ENCODE results near the gene FBXW7. TPM values are rescaled to one million over a fixed set of nuclear protein-coding genes. Genes with fewer than 3 reads are reported as not detected.

The FBXW7 gene
- 47.7 TPM for polyA plus RNA-seq (2012; ENCODE audit: low read depth, missing spikeins)

- TF ChIP-seq POU2F2 (IDR thresholded peaks at IDR 0.05; ENCODE audit: low read depth, low read length), result no peak
- TF ChIP-seq POLR2AphosphoS5 (IDR thresholded peaks at IDR 0.05; ENCODE audit: low read depth, low read length), result peak; percentile 71; the same call in 1 of the 2 replicates
- TF ChIP-seq TAF1 (IDR thresholded peaks at IDR 0.05; ENCODE audit: low read depth, low read length), result peak; percentile 79
- TF ChIP-seq POLR2A (IDR thresholded peaks at IDR 0.05; ENCODE audit: low read depth, low read length), result peak; percentile 48; the same call in 1 of the 2 replicates
- TF ChIP-seq SPI1 (IDR thresholded peaks at IDR 0.05; ENCODE audit: low read depth, low read length), result peak; percentile 92
- peak; percentile 53 for TF ChIP-seq PAX5 (IDR thresholded peaks at IDR 0.05; ENCODE audit: insufficient read depth, low read length, severe bottlenecking)
- FAIRE-seq (peak; percentile 97), DNase-seq (ENCODE audit: insufficient read length, low spot score) (peak; percentile 86)
Observed at GRCh38 chr4:152535903-152536544, at the start of gene FBXW7. TSS of gene FBXW7 (minus strand) at chr4:152536092. CDS start at chr4:152411803, 124,289 bp downstream.

GRCh38 chr4:152585023-152585441, 49.1 kb upstream of the FBXW7 start:
- FAIRE-seq (no peak), DNase-seq (ENCODE audit: insufficient read length, low spot score) (no peak)
- no peak for TF ChIP-seq TAF1 (IDR thresholded peaks at IDR 0.05; ENCODE audit: low read depth, low read length)

GRCh38 chr4:152581536-152582160, 45.8 kb upstream of the FBXW7 start:
- peak; percentile 23 for FAIRE-seq
- DNase-seq (ENCODE audit: insufficient read length, low spot score), result no peak
- TF ChIP-seq PAX5 (IDR thresholded peaks at IDR 0.05; ENCODE audit: insufficient read depth, low read length, severe bottlenecking) (no peak), POU2F2 (IDR thresholded peaks at IDR 0.05; ENCODE audit: low read depth, low read length) (no peak), SPI1 (IDR thresholded peaks at IDR 0.05; ENCODE audit: low read depth, low read length) (no peak), POLR2A (IDR thresholded peaks at IDR 0.05; ENCODE audit: low read depth, low read length) (no peak), TAF1 (IDR thresholded peaks at IDR 0.05; ENCODE audit: low read depth, low read length) (no peak), POLR2AphosphoS5 (IDR thresholded peaks at IDR 0.05; ENCODE audit: low read depth, low read length) (no peak)

GRCh38 chr4:152579916-152580315, 44.0 kb upstream of the FBXW7 start:
- TF ChIP-seq TAF1 (IDR thresholded peaks at IDR 0.05; ENCODE audit: low read depth, low read length), result no peak
- DNase-seq (ENCODE audit: insufficient read length, low spot score) (no peak), FAIRE-seq (no peak)

GRCh38 chr4:152579107-152579764, 43.3 kb upstream of the FBXW7 start:
- TF ChIP-seq POU2F2 (IDR thresholded peaks at IDR 0.05; ENCODE audit: low read depth, low read length) (no peak), SPI1 (IDR thresholded peaks at IDR 0.05; ENCODE audit: low read depth, low read length) (no peak), TAF1 (IDR thresholded peaks at IDR 0.05; ENCODE audit: low read depth, low read length) (no peak), PAX5 (IDR thresholded peaks at IDR 0.05; ENCODE audit: insufficient read depth, low read length, severe bottlenecking) (no peak), POLR2A (IDR thresholded peaks at IDR 0.05; ENCODE audit: low read depth, low read length) (no peak), POLR2AphosphoS5 (IDR thresholded peaks at IDR 0.05; ENCODE audit: low read depth, low read length) (no peak)
- DNase-seq (ENCODE audit: insufficient read length, low spot score), result no peak
- FAIRE-seq, result no peak

- FAIRE-seq (no peak), DNase-seq (ENCODE audit: insufficient read length, low spot score) (no peak)
- TF ChIP-seq TAF1 (IDR thresholded peaks at IDR 0.05; ENCODE audit: low read depth, low read length) (no peak), SPI1 (IDR thresholded peaks at IDR 0.05; ENCODE audit: low read depth, low read length) (no peak), POLR2AphosphoS5 (IDR thresholded peaks at IDR 0.05; ENCODE audit: low read depth, low read length) (no peak), PAX5 (IDR thresholded peaks at IDR 0.05; ENCODE audit: insufficient read depth, low read length, severe bottlenecking) (no peak), POLR2A (IDR thresholded peaks at IDR 0.05; ENCODE audit: low read depth, low read length) (no peak), POU2F2 (IDR thresholded peaks at IDR 0.05; ENCODE audit: low read depth, low read length) (no peak)
Observed at GRCh38 chr4:152578670-152579069, 42.8 kb upstream of the FBXW7 start.

GRCh38 chr4:152577708-152578396, 42.0 kb upstream of the FBXW7 start:
- peak; percentile 38 for FAIRE-seq
- no peak for DNase-seq (ENCODE audit: insufficient read length, low spot score)
- TF ChIP-seq TAF1 (IDR thresholded peaks at IDR 0.05; ENCODE audit: low read depth, low read length) (no peak), POLR2AphosphoS5 (IDR thresholded peaks at IDR 0.05; ENCODE audit: low read depth, low read length) (no peak), PAX5 (IDR thresholded peaks at IDR 0.05; ENCODE audit: insufficient read depth, low read length, severe bottlenecking) (no peak), POU2F2 (IDR thresholded peaks at IDR 0.05; ENCODE audit: low read depth, low read length) (no peak), SPI1 (IDR thresholded peaks at IDR 0.05; ENCODE audit: low read depth, low read length) (no peak), POLR2A (IDR thresholded peaks at IDR 0.05; ENCODE audit: low read depth, low read length) (no peak)

- TF ChIP-seq POLR2A (IDR thresholded peaks at IDR 0.05; ENCODE audit: low read depth, low read length), result no peak
- no peak for TF ChIP-seq TAF1 (IDR thresholded peaks at IDR 0.05; ENCODE audit: low read depth, low read length)
- TF ChIP-seq SPI1 (IDR thresholded peaks at IDR 0.05; ENCODE audit: low read depth, low read length), result no peak
- TF ChIP-seq POU2F2 (IDR thresholded peaks at IDR 0.05; ENCODE audit: low read depth, low read length), result no peak
- TF ChIP-seq PAX5 (IDR thresholded peaks at IDR 0.05; ENCODE audit: insufficient read depth, low read length, severe bottlenecking), result no peak
- no peak for TF ChIP-seq POLR2AphosphoS5 (IDR thresholded peaks at IDR 0.05; ENCODE audit: low read depth, low read length)
- DNase-seq (ENCODE audit: insufficient read length, low spot score), result no peak
- FAIRE-seq, result no peak
Observed at GRCh38 chr4:152575533-152575932, 39.6 kb upstream of the FBXW7 start.

GRCh38 chr4:152573861-152574260, 38.0 kb upstream of the FBXW7 start:
- DNase-seq (ENCODE audit: insufficient read length, low spot score), result no peak
- no peak for FAIRE-seq
- TF ChIP-seq POLR2A (IDR thresholded peaks at IDR 0.05; ENCODE audit: low read depth, low read length), result no peak
- no peak for TF ChIP-seq POU2F2 (IDR thresholded peaks at IDR 0.05; ENCODE audit: low read depth, low read length)
- no peak for TF ChIP-seq SPI1 (IDR thresholded peaks at IDR 0.05; ENCODE audit: low read depth, low read length)
- TF ChIP-seq PAX5 (IDR thresholded peaks at IDR 0.05; ENCODE audit: insufficient read depth, low read length, severe bottlenecking), result no peak
- no peak for TF ChIP-seq TAF1 (IDR thresholded peaks at IDR 0.05; ENCODE audit: low read depth, low read length)
- TF ChIP-seq POLR2AphosphoS5 (IDR thresholded peaks at IDR 0.05; ENCODE audit: low read depth, low read length), result no peak

Data from GM12891 (cell line).